ENCODE data around the gene PTPRT. TPM values are rescaled to one million over a fixed set of nuclear protein-coding genes. Genes with fewer than 3 reads are reported as not detected.

The PTPRT gene
- total RNA-seq, 1 experiment from 2014 or later = not detected

GRCh38 chr20:42646250-42646649 is 543.5 kb downstream of the PTPRT start:
- Histone ChIP-seq H3K27ac (ENCODE audit: low read length) (no peak overlapping the region), H3K4me1 (ENCODE audit: control insufficient read depth, insufficient read depth, low read length) (no peaks in the 10 kb centered on the region), H3K9me3 (ENCODE audit: control insufficient read depth, insufficient read depth, low read depth, low read length) (no peaks in the 10 kb centered on the region), H3K27me3 (ENCODE audit: control insufficient read depth, insufficient read depth, low read length) (no peaks in the 10 kb centered on the region), H3K4me3 (ENCODE audit: low read depth in 2 of 2, low read length in 2 of 2) (no peak overlapping the region), H3K36me3 (ENCODE audit: control insufficient read depth, insufficient read depth, low read length) (no peaks in the 10 kb centered on the region)
- intact Hi-C loops (cut with micrococcal nuclease; ENCODE audit: unreplicated experiment) = no loop called here
- no peak for ATAC-seq
- ChIA-PET POLR2A (no interaction called here), CTCF (no interaction called here)
- in situ Hi-C loops (cut with HindIII; ENCODE audit: low pct_unique_long_range_greater_than_20kb, low sequenced_read_pairs) = no loop called here
- no TSS peak for BruUV-seq (replicated peaks)
- TF ChIP-seq SIN3A (IDR thresholded peaks at IDR 0.05; ENCODE audit: borderline replicate concordance, insufficient read depth, low read depth, low read length) (no peak), CTCF (IDR thresholded peaks at IDR 0.05) (no peak), TCF7L2 (IDR thresholded peaks at IDR 0.05; ENCODE audit: low read depth, low read length) (no peak), REST (IDR thresholded peaks at IDR 0.05; ENCODE audit: insufficient read depth in 1 of 2, low read depth in 2 of 2, low read length in 1 of 2) (no peak), POLR2AphosphoS5 (IDR thresholded peaks at IDR 0.05; ENCODE audit: low read depth, low read length) (no peak)
- DNase-seq (ENCODE audit: low read depth, low spot score) = no peak

- ATAC-seq (no peak), DNase-seq (ENCODE audit: low read depth, low spot score) (no peak)
- Histone ChIP-seq H3K4me1 (ENCODE audit: control insufficient read depth, insufficient read depth, low read length) (no peaks in the 10 kb centered on the region), H3K36me3 (ENCODE audit: control insufficient read depth, insufficient read depth, low read length) (no peaks in the 10 kb centered on the region), H3K27ac (ENCODE audit: low read length) (no peak overlapping the region), H3K9me3 (ENCODE audit: control insufficient read depth, insufficient read depth, low read depth, low read length) (no peaks in the 10 kb centered on the region), H3K4me3 (ENCODE audit: low read depth in 2 of 2, low read length in 2 of 2) (no peak overlapping the region), H3K27me3 (ENCODE audit: control insufficient read depth, insufficient read depth, low read length) (no peaks in the 10 kb centered on the region)
- no TSS peak for BruUV-seq (replicated peaks)
- CTCF ChIA-PET = no interaction called here
- in situ Hi-C loops (cut with HindIII; ENCODE audit: low pct_unique_long_range_greater_than_20kb, low sequenced_read_pairs) = no loop called here
- intact Hi-C loops (cut with micrococcal nuclease; ENCODE audit: unreplicated experiment) = no loop called here
- TF ChIP-seq SIN3A (IDR thresholded peaks at IDR 0.05; ENCODE audit: borderline replicate concordance, insufficient read depth, low read depth, low read length) (no peak), CTCF (IDR thresholded peaks at IDR 0.05) (no peak), REST (IDR thresholded peaks at IDR 0.05; ENCODE audit: insufficient read depth in 1 of 2, low read depth in 2 of 2, low read length in 1 of 2) (no peak)
- POLR2A ChIA-PET = no interaction called here
Observed at GRCh38 chr20:42641886-42642285, 547.8 kb downstream of the PTPRT start.

Measured in Panc1 (cell line).